ENCODE measurements around the gene ANKRD44.

ANKRD44 gene

DNA sequence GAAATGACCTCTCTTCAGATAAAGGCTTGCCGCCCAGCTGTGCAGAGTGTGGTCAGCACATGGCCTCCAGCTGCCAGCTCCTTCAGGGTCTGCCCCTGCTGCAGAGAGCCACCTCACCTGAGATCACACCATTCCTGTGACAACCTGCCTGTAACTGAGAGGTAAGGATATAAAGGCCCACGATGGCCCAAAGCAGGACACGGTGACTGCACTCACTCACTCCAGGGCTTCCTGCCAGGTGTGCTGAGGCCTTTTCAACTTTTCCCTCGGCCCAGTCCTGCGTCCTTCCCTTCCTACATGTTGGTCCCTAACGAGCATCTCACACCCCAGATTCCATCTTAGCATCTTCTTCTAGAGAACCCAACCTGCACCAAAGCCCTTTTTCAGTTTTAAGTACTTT, 36.2 kb downstream of the ANKRD44 start:
- TF ChIP-seq, protein P1, sequence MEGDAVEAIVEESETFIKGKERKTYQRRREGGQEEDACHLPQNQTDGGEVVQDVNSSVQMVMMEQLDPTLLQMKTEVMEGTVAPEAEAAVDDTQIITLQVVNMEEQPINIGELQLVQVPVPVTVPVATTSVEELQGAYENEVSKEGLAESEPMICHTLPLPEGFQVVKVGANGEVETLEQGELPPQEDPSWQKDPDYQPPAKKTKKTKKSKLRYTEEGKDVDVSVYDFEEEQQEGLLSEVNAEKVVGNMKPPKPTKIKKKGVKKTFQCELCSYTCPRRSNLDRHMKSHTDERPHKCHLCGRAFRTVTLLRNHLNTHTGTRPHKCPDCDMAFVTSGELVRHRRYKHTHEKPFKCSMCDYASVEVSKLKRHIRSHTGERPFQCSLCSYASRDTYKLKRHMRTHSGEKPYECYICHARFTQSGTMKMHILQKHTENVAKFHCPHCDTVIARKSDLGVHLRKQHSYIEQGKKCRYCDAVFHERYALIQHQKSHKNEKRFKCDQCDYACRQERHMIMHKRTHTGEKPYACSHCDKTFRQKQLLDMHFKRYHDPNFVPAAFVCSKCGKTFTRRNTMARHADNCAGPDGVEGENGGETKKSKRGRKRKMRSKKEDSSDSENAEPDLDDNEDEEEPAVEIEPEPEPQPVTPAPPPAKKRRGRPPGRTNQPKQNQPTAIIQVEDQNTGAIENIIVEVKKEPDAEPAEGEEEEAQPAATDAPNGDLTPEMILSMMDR (IDR thresholded peaks at IDR 0.05; ENCODE audit: borderline replicate concordance, insufficient read depth, low read depth, low read length), result no peak
- H3K4me3 ChIP-seq (ENCODE audit: low read depth, low read length), result no peak overlapping the region

DNA sequence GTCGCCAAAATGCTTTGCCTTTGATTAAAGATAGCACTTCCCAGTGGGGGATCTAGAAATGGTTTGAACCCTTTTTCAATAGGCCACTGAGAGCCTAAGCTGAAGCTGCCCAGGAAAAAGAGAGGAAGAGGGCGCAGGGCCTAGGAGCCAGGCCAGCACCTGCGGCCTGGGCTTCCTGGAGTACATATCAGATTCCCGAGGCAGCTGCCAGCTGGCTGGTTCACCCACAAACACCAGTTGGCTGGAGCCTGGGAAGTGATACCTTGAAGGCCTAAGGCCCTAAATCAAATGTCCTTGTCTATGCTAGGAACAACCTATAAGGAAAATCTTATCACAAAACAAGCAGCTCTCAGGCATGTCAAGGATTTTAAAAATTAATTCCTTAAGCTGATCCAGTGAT, 37.1 kb downstream of the ANKRD44 start:
- TF ChIP-seq, protein P1 (IDR thresholded peaks at IDR 0.05; ENCODE audit: borderline replicate concordance, insufficient read depth, low read depth, low read length), result no peak
- no peak overlapping the region for H3K4me3 ChIP-seq (ENCODE audit: low read depth, low read length)

DNA sequence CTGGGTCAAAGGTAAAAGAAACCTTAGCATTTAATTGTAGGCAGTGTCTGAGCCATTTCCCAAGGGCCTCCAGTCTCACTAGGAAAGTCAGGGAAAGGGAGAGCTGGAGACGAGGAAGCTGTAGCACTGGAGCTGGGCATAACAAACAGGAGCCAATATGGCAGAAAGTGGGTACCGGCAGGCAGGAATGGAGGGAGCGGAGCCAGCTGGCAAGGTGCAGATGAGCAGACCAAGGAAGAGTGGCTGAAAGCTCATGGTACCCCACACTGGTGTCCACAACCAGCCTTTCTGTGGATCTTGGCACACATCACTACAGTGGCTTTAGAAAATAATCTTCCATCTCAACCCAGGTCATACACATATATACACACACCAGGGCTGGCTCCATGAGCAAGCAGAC, 40.0 kb downstream of the ANKRD44 start:
- TF ChIP-seq, protein P1 (IDR thresholded peaks at IDR 0.05; ENCODE audit: borderline replicate concordance, insufficient read depth, low read depth, low read length), result no peak
- no peak overlapping the region for H3K4me3 ChIP-seq (ENCODE audit: low read depth, low read length)

DNA sequence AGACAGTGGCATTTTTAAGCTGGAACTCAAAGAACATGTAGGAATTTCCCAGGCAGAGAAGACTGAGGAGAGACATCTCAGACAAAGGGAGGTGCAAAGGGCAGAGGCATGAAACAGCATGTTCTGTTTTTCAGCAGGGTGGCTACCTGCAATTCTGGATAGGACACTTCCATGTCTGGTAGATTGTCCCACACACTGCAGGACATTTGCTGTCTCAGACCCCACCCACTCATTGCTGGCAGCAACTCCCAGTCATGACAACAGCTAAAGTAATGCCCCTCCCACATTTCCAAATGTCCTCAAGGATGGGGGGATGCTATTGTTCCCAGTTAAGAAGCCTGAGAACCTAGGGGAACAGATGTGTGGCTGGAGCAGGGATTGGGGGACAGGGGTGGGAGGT, 40.8 kb downstream of the ANKRD44 start:
- H3K4me3 ChIP-seq (ENCODE audit: low read depth, low read length), result no peak overlapping the region
- TF ChIP-seq, protein P1 (IDR thresholded peaks at IDR 0.05; ENCODE audit: borderline replicate concordance, insufficient read depth, low read depth, low read length), result no peak

DNA sequence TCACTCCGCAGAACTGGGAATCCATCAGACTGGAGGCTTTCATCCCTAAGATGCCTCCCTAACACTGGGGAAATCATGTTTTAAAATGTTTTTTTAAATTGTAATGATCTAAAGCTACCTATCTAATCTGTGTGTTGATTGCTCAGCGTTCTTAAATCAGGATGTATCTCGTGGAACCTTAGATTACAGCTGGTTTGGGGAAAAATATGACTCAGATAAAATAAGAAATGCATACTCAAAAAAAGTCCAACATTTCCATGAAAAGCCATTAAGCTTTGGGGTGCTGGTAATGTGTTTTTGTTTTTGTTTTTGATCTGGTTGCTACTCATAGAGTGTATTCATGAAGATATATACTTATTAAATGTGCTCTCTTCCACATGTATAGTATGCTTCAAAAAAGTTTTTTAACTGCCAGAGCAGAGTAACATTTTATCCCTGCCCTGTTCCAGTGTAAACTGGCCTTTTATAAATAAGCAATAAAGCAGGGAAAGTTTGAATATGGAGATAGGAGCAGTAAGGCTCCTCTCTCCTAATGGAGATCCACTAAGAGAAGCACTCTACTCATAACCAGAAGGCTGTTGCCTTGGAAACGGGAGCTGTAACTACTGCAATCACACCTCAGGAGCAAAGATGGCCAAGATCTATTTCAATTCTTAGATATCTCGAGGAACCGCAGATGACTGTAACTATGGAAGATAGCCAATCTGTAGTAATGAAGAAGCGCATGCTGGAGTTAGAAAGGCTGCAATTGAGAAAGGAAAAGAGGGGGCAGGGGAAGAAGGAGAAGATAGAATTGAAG, 41.6 kb downstream of the ANKRD44 start:
- TF ChIP-seq, protein P1 (IDR thresholded peaks at IDR 0.05; ENCODE audit: borderline replicate concordance, insufficient read depth, low read depth, low read length), result no peak
- H3K4me3 ChIP-seq (ENCODE audit: low read depth, low read length), result no peak overlapping the region

DNA sequence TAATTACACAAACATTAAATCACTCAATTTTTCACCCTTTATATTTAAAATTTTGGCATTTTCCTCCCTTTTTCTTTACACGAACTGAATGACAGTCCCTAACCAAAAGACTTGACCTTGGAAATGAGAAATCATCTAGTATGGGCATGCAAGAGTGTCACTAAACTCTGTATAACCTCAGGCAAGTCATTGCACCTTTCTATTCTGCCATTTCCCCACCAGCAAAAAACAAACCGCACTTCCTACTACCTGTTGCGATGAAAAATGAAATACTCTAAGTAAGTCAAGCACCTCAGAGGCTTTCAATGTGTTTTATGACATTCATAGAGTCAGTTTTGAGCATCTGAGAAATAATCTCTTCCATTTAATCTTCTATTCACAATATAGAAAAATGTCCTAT, 44.1 kb downstream of the ANKRD44 start:
- TF ChIP-seq, protein P1 (IDR thresholded peaks at IDR 0.05; ENCODE audit: borderline replicate concordance, insufficient read depth, low read depth, low read length), result no peak
- no peak overlapping the region for H3K4me3 ChIP-seq (ENCODE audit: low read depth, low read length)

DNA sequence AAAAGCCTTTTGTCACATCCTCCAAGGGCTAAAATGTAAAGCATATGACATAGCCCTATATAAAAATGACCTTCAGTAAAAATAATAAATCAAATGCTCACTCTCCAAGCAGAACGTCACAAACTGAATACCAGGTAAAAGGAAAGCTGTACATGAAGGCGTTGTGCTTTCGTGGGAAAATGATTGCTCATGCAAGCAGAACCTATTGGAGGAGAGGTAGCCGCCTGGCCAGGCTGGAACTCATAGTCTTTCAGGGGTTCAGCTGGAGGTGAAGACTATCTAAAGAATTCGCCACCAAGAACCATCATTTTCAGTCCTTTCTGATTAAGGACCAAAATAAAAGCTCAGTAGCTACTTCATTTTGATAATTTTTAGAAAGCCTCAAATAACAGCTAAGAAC, 44.7 kb downstream of the ANKRD44 start:
- H3K4me3 ChIP-seq (ENCODE audit: low read depth, low read length), result no peak overlapping the region
- TF ChIP-seq, protein P1 (IDR thresholded peaks at IDR 0.05; ENCODE audit: borderline replicate concordance, insufficient read depth, low read depth, low read length), result no peak

Measured in GM12875 (cell line).